RWPE1 (cell line): ENCODE results near the gene MBNL1.

Source experiments
- CTCF ChIA-PET: fragments of 350-600 bp; sonication (Branson Sonifier 250); formaldehyde crosslinking; extraction: SDS; loops from one replicate; lab custom pipeline; 2021; lab: Yijun Ruan, JAX
- POLR2A ChIA-PET: fragments of 400-600 bp; formaldehyde crosslinking; extraction: SDS; loops from one replicate; lab custom pipeline; 2020; ENCODE audit warnings: antibody characterized with exemption; ENCODE audit not compliant: low non-redundant PET; lab: Yijun Ruan, JAX
- DNase-seq: peaks from one replicate; pipeline ENCODE4 v3.0.0; 2012; ENCODE audit warnings: low spot score
- H3K27ac ChIP-seq: fragments of 450-650 bp; 2 replicates; pipeline ENCODE4 v1.5.1; 2017
- CTCF ChIP-seq: fragments of 450-650 bp; conservative IDR thresholded peaks from 2 replicates; pipeline ENCODE4 v1.5.1; 2017; ENCODE audit warnings: low read depth, mild to moderate bottlenecking

The MBNL1 gene

GRCh38 chr3:152327203-152327602 is 58.5 kb downstream of the MBNL1 start:
- ChIA-PET CTCF (interaction anchor here (0.6 kb wide), 1 partner anchor 63 kb away, joined by 3 read pairs; no protein-coding TSS in a partner anchor), POLR2A (no interaction called here)
- no peak for TF ChIP-seq CTCF
- no peak for DNase-seq
- H3K27ac ChIP-seq: no peak overlapping the region

- H3K27ac ChIP-seq: no peak overlapping the region
- no peak for TF ChIP-seq CTCF
- ChIA-PET CTCF (interaction anchor here (0.7 to 1.2 kb wide), 3 partner anchors 23 to 379 kb away, joined by 3 to 4 read pairs (median 3); no protein-coding TSS in a partner anchor), POLR2A (no interaction called here)
- DNase-seq: peak; percentile 79
These were observed 60.1 kb downstream of the MBNL1 start for GRCh38 chr3:152328841-152329240.

- no peak for DNase-seq
- ChIA-PET CTCF (no interaction called here), POLR2A (no interaction called here)
- no peak for TF ChIP-seq CTCF
- no peak overlapping the region for H3K27ac ChIP-seq
These were observed 61.8 kb downstream of the MBNL1 start for GRCh38 chr3:152330559-152330958.

- CTCF ChIA-PET: no interaction called here
- POLR2A ChIA-PET: no interaction called here
- H3K27ac ChIP-seq: no peak overlapping the region
- DNase-seq: peak; percentile 62
- TF ChIP-seq CTCF: no peak
These were observed 62.4 kb downstream of the MBNL1 start for GRCh38 chr3:152331018-152331541.

- H3K27ac ChIP-seq: peak overlapping the region; percentile 49; the same call in 1 of the 2 replicates
- ChIA-PET POLR2A (no interaction called here), CTCF (interaction anchor here (0.6 to 0.8 kb wide), 3 partner anchors 26 to 480 kb away, joined by 3 to 5 read pairs (median 3); no protein-coding TSS in a partner anchor)
- no peak for TF ChIP-seq CTCF
- no peak for DNase-seq
These were observed 63.3 kb downstream of the MBNL1 start for GRCh38 chr3:152331998-152332397.

GRCh38 chr3:152333928-152334327 is 65.2 kb downstream of the MBNL1 start:
- TF ChIP-seq CTCF: no peak
- ChIA-PET CTCF (no interaction called here), POLR2A (no interaction called here)
- DNase-seq: no peak
- no peak overlapping the region for H3K27ac ChIP-seq

GRCh38 chr3:152334761-152335160 is 66.0 kb downstream of the MBNL1 start:
- CTCF ChIA-PET: no interaction called here
- no peak for DNase-seq
- POLR2A ChIA-PET: no interaction called here
- no peak for TF ChIP-seq CTCF
- H3K27ac ChIP-seq: no peak overlapping the region
